ENCODE results near the gene COQ8A.

DNA sequence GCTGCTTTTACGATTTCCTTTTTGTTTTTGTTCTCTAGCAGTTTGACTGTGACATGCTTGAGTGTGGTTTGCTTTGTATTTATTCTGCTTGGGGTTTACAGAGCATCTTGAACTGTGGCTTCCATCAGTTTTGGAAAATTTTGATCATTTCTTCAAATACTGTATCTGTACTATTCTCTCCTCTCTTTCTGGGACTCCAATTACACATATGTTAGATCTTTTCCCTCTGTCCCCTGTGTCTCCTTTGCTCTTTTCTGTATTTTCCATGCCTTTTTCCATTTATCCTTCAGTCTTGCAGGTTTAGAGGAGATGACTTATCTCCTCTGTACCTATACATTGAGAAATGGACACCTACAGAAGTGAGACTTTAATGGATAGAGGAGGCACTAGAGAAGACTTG is 31.7 kb downstream of the COQ8A start:
- TF ChIP-seq, protein P1, sequence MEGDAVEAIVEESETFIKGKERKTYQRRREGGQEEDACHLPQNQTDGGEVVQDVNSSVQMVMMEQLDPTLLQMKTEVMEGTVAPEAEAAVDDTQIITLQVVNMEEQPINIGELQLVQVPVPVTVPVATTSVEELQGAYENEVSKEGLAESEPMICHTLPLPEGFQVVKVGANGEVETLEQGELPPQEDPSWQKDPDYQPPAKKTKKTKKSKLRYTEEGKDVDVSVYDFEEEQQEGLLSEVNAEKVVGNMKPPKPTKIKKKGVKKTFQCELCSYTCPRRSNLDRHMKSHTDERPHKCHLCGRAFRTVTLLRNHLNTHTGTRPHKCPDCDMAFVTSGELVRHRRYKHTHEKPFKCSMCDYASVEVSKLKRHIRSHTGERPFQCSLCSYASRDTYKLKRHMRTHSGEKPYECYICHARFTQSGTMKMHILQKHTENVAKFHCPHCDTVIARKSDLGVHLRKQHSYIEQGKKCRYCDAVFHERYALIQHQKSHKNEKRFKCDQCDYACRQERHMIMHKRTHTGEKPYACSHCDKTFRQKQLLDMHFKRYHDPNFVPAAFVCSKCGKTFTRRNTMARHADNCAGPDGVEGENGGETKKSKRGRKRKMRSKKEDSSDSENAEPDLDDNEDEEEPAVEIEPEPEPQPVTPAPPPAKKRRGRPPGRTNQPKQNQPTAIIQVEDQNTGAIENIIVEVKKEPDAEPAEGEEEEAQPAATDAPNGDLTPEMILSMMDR (IDR thresholded peaks at IDR 0.05): no peak
- no peak for TF ChIP-seq EP300 (IDR thresholded peaks at IDR 0.05)

Measured in esophagus muscularis mucosa (tissue), 3 donors.